SH-SY5Y (cell line): ENCODE measurements around the gene MAGEB1.

ENCODE experiments used
- GATA2 ChIP-seq: IDR thresholded peaks from 2 replicates; pipeline ENCODE4 v1.6.1; 2011; ENCODE audit warnings: mild to moderate bottlenecking, low read depth, low read length
- GATA3 ChIP-seq: IDR thresholded peaks from 2 replicates; pipeline ENCODE4 v1.6.1; 2011; ENCODE audit warnings: low read depth, mild to moderate bottlenecking, low read length, moderate library complexity

GRCh38 chrX:30262763-30263162, 15.8 kb downstream of the MAGEB1 start:
- no peak for TF ChIP-seq GATA2
- no peak for TF ChIP-seq GATA3
